HepG2 (cell line): ENCODE results near the gene IDH3G. TPM values are rescaled to one million over a fixed set of nuclear protein-coding genes. Genes with fewer than 3 reads are reported as not detected.
A peak's percentile ranks its signal among the peaks of the same experiment; 100 is the strongest.

ENCODE experiments used
- CTCF ChIP-seq: sonication (generic); formaldehyde crosslinking; IDR thresholded peaks from 2 replicates; pipeline ENCODE4 v1.5.0; 2020; ENCODE audit warnings: mild to moderate bottlenecking, missing genetic modification reagents, moderate library complexity
- GRHL1 ChIP-seq: sonication (generic); formaldehyde crosslinking; conservative IDR thresholded peaks from 2 replicates; pipeline ENCODE4 v1.8.0; 2022; ENCODE audit warnings: missing genetic modification reagents
- IRF1 ChIP-seq: sonication (generic); formaldehyde crosslinking; IDR thresholded peaks from 2 replicates; pipeline ENCODE4 v1.4.0; 2020; ENCODE audit warnings: low read depth, mild to moderate bottlenecking, missing genetic modification reagents
- IRX3 ChIP-seq: sonication (generic); formaldehyde crosslinking; IDR thresholded peaks from 2 replicates; pipeline ENCODE4 v1.8.1; 2023; ENCODE audit warnings: mild to moderate bottlenecking, low read depth, missing genetic modification reagents, borderline replicate concordance
- MBNL3 ChIP-seq: fragments of 250-450 bp; sonication (Bioruptor Pico); conservative IDR thresholded peaks from 2 replicates; pipeline ENCODE4 v1.8.0; 2022; ENCODE audit warnings: mild to moderate bottlenecking, inconsistent platforms
- SIX4 ChIP-seq: sonication (generic); formaldehyde crosslinking; IDR thresholded peaks from 2 replicates; pipeline ENCODE4 v1.4.0; 2020; ENCODE audit warnings: missing genetic modification reagents
- STAT6 ChIP-seq: sonication (generic); formaldehyde crosslinking; IDR thresholded peaks from 2 replicates; pipeline ENCODE4 v1.4.0; 2020; ENCODE audit warnings: missing genetic modification reagents, mild to moderate bottlenecking, borderline replicate concordance
- SUZ12 ChIP-seq: fragments of 150-350 bp; IDR thresholded peaks from 2 replicates; pipeline ENCODE4 v1.6.1; 2014; ENCODE audit warnings: low read depth, low read length
- SYNCRIP ChIP-seq: fragments of 200-400 bp; formaldehyde crosslinking; IDR thresholded peaks from 2 replicates; pipeline ENCODE4 v1.6.1; 2018; ENCODE audit warnings: mild to moderate bottlenecking, low read depth, low read length; ENCODE audit not compliant: insufficient read depth
- TIGD3 ChIP-seq: sonication (generic); formaldehyde crosslinking; IDR thresholded peaks from 2 replicates; pipeline ENCODE4 v1.5.1; 2020; ENCODE audit warnings: mild to moderate bottlenecking, missing genetic modification reagents, borderline replicate concordance
- ZBTB1 ChIP-seq: sonication (generic); formaldehyde crosslinking; IDR thresholded peaks from 2 replicates; pipeline ENCODE4 v1.4.0; 2020; ENCODE audit warnings: missing genetic modification reagents, borderline replicate concordance
- ZMAT3 ChIP-seq: sonication (generic); formaldehyde crosslinking; conservative IDR thresholded peaks from 2 replicates; pipeline ENCODE4 v1.7.0; 2021; ENCODE audit warnings: missing genetic modification reagents
- ZNF446 ChIP-seq: sonication (generic); formaldehyde crosslinking; IDR thresholded peaks from 2 replicates; pipeline ENCODE4 v1.5.0; 2020; ENCODE audit warnings: mild to moderate bottlenecking, missing genetic modification reagents
- ZNF687 ChIP-seq: sonication (generic); formaldehyde crosslinking; IDR thresholded peaks from 2 replicates; pipeline ENCODE4 v1.5.1; 2020; ENCODE audit warnings: mild to moderate bottlenecking, missing genetic modification reagents, moderate library complexity
- polyA plus RNA-seq, 8 experiments: library from polyadenylated mRNA; depleted of rRNA in 3 of 8; stranded (reverse) in 7 of 8; unstranded in 1 of 8; fragments of >200 nt; fragmentation: Illumina TruSeq in 4 of 8; extraction: Trizol in 4 of 8; gene quantifications; 2 replicates each; pipeline versions ENCODE4 v1.2.1 to v1.2.3, GENCODE V29; 2011 to 2016; ENCODE audit warnings: low read depth in 4 of 8, missing spikeins in 1 of 8, mixed read lengths in 1 of 8; ENCODE audit not compliant: insufficient read depth in 1 of 8
- total RNA-seq, 5 experiments: library from RNA; depleted of rRNA; stranded (reverse); fragments of >200 nt; fragmentation: Illumina TruSeq; extraction: Trizol; gene quantifications; 2 replicates each; pipeline ENCODE4 v1.2.3, GENCODE V29; 2016; ENCODE audit warnings: low read depth in 1 of 5

Gene IDH3G
- total and polyA plus RNA-seq, 2 of the 13 experiments (the other 11 are each of a cell fraction or from before 2014, with no cell fraction given): 18.7 to 35.5 TPM

GRCh38 chrX:153794897-153795816 is 982 bp upstream of the IDH3G start (continued):
- TF ChIP-seq ZNF687 (CRISPR knock-in tag) (peak; percentile 1; the same call in 1 of the 2 replicates), ZMAT3 (CRISPR knock-in tag) (0 out of 2 replicates have a peak, but pooled peaks have one; percentile 15), STAT6 (CRISPR knock-in tag) (no peak), SIX4 (CRISPR knock-in tag) (no peak), SYNCRIP (no peak), IRF1 (CRISPR knock-in tag) (no peak), MBNL3 (CRISPR knock-in tag) (no peak), SUZ12 (no peak), TIGD3 (CRISPR knock-in tag) (no peak), IRX3 (0 out of 2 replicates have a peak, but pooled peaks have one; percentile 5), CTCF (CRISPR knock-in tag) (0 out of 2 replicates have a peak, but pooled peaks have one; percentile 5), ZNF446 (CRISPR knock-in tag) (no peak), GRHL1 (CRISPR knock-in tag) (no peak), ZBTB1 (CRISPR knock-in tag) (no peak)
